Fibroblast of gingiva (primary cell): ENCODE data around the gene TCEANC2.
"Not testable (repeated sequence)": the region's sequence is repeated elsewhere in the genome, so short reads cannot be mapped to it uniquely, and the experiment has no call there.

Source experiments
- DNase-seq: peaks from one replicate; pipeline ENCODE4 v3.0.0-alpha.2; 2011; ENCODE audit warnings: low read depth

Gene TCEANC2

GRCh38 chr1:54086754-54087153 lies 33.3 kb downstream of the TCEANC2 start:
- no peak for DNase-seq

- no peak for DNase-seq
Observed at GRCh38 chr1:54088385-54088784, 35.0 kb downstream of the TCEANC2 start.

- no peak for DNase-seq
Observed at GRCh38 chr1:54091666-54092065, 38.3 kb downstream of the TCEANC2 start.

GRCh38 chr1:54094001-54094729 lies 40.8 kb downstream of the TCEANC2 start:
- DNase-seq: no peak

GRCh38 chr1:54094730-54095105 lies 41.3 kb downstream of the TCEANC2 start:
- not testable (repeated sequence) for DNase-seq

- no peak for DNase-seq
Observed at GRCh38 chr1:54095546-54096226, 42.3 kb downstream of the TCEANC2 start.

- no peak for DNase-seq
Observed at GRCh38 chr1:54096227-54096876, 42.9 kb downstream of the TCEANC2 start.

GRCh38 chr1:54096877-54097240 lies 43.5 kb downstream of the TCEANC2 start:
- DNase-seq: no peak

GRCh38 chr1:54099061-54099610 lies 45.7 kb downstream of the TCEANC2 start:
- no peak for DNase-seq

GRCh38 chr1:54100500-54100899 lies 47.1 kb downstream of the TCEANC2 start:
- no peak for DNase-seq

GRCh38 chr1:54103414-54103813 lies 50.0 kb downstream of the TCEANC2 start:
- no peak for DNase-seq

- DNase-seq: not testable (repeated sequence)
Observed at GRCh38 chr1:54104613-54105012, 51.2 kb downstream of the TCEANC2 start.

GRCh38 chr1:54105080-54105479 lies 51.7 kb downstream of the TCEANC2 start:
- DNase-seq: no peak

GRCh38 chr1:54105736-54106269 lies 52.4 kb downstream of the TCEANC2 start:
- no peak for DNase-seq

- peak; percentile 5 for DNase-seq
Observed at GRCh38 chr1:54107131-54107530, 53.7 kb downstream of the TCEANC2 start.

- no peak for DNase-seq
Observed at GRCh38 chr1:54108156-54108555, 54.7 kb downstream of the TCEANC2 start.

GRCh38 chr1:54109129-54110090 lies 56.0 kb downstream of the TCEANC2 start:
- DNase-seq: no peak

- DNase-seq: no peak
Observed at GRCh38 chr1:54110996-54111395, 57.6 kb downstream of the TCEANC2 start.

GRCh38 chr1:54111624-54112023 lies 58.2 kb downstream of the TCEANC2 start:
- no peak for DNase-seq

- DNase-seq: no peak
Observed at GRCh38 chr1:54112027-54112426, 58.6 kb downstream of the TCEANC2 start.

GRCh38 chr1:54112705-54113368 lies 59.4 kb downstream of the TCEANC2 start:
- no peak for DNase-seq
